Fibroblast of the conjunctiva (primary cell): ENCODE results near the gene TRIM52.
"Not testable (repeated sequence)": the region's sequence is repeated elsewhere in the genome, so short reads cannot be mapped to it uniquely, and the experiment has no call there.

ENCODE experiments used
- DNase-seq: peaks from one replicate; pipeline ENCODE4 v3.0.0-alpha.2; 2010; ENCODE audit warnings: low read depth

Gene TRIM52

GRCh38 chr5:181215997-181216989, 44.6 kb downstream of the TRIM52 start:
- no peak for DNase-seq

- not testable (repeated sequence) for DNase-seq
Observed at GRCh38 chr5:181214249-181214648, 46.7 kb downstream of the TRIM52 start.

- DNase-seq, result no peak
Observed at GRCh38 chr5:181212934-181213333, 48.0 kb downstream of the TRIM52 start.

DNA sequence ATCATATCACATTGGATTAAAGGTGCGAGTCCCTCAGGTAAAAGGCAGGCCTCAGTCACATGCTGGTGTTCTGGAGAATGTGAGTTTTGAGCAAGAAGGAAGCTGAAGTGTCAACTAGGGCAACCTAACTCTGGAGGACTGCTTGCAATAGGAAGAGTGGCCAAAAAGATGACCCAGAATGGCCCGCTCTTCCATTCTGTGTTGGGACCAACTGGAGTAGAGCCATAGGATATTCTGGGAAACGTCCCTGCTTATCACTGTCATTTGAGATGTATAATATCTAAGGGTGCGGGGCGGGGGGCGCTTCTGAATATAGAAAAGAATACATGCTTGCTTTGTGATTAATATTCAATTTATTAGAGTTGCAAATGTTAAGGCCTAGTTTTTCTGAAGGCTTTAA, 48.9 kb downstream of the TRIM52 start:
- no peak for DNase-seq

GRCh38 chr5:181211208-181211607, 49.7 kb downstream of the TRIM52 start:
- DNase-seq, result no peak

DNA sequence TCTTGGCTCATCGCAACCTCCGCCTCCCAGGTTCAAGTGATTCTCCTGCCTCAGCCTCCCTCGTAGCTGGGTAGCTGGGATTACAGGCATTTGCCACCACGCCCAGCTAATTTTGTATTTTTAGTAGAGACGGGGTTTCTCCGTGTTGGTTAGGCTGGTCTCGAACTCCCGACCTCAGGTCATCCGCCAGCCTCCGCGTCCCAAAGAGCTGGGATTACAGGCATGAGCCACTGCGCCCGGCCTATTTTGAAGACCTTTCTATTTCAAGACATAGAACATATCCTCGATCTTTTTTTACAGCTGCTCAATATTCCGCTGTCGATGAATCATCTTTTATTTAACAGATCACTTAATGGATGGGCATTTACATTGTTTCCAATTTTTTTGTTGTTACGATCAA, 50.2 kb downstream of the TRIM52 start:
- DNase-seq, result not testable (repeated sequence)

GRCh38 chr5:181210148-181210547, 50.8 kb downstream of the TRIM52 start:
- DNase-seq, result not testable (repeated sequence)

DNA sequence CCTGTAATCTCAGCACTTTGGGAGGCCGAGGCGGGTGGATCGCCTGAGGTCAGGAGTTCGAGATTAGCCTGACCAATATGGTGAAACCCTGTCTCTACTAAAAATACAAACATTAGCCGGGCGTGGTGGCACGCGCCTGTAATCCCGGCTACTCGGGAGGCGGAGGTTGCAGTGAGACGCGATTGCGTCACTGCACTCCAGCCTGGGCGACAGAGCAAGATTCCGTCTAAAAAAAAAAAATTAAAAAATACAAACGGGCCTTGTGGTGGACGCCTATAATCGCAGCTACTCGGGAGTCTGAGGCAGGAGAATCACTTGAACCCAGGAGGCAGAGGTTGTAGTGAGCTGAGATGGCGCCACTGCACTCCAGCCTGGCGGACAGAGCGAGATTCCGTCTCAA, 51.9 kb downstream of the TRIM52 start:
- DNase-seq, result not testable (repeated sequence)

DNA sequence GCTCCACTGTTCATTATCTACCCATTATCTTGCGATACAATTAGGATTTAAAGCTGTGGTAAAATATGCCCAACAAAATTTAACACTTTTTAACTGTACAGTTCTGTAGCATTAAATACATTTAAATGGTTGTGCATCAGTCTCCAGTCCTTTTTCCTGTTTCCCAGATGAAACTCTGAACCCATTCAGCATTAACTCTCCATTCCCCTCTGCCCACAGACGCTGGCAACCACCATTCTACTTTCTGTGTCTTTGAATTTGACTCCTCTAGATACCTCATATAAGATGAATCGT, 53.0 kb downstream of the TRIM52 start:
- no peak for DNase-seq

- peak; percentile 92 for DNase-seq
Observed at GRCh38 chr5:181207214-181207959, 53.6 kb downstream of the TRIM52 start.

DNA sequence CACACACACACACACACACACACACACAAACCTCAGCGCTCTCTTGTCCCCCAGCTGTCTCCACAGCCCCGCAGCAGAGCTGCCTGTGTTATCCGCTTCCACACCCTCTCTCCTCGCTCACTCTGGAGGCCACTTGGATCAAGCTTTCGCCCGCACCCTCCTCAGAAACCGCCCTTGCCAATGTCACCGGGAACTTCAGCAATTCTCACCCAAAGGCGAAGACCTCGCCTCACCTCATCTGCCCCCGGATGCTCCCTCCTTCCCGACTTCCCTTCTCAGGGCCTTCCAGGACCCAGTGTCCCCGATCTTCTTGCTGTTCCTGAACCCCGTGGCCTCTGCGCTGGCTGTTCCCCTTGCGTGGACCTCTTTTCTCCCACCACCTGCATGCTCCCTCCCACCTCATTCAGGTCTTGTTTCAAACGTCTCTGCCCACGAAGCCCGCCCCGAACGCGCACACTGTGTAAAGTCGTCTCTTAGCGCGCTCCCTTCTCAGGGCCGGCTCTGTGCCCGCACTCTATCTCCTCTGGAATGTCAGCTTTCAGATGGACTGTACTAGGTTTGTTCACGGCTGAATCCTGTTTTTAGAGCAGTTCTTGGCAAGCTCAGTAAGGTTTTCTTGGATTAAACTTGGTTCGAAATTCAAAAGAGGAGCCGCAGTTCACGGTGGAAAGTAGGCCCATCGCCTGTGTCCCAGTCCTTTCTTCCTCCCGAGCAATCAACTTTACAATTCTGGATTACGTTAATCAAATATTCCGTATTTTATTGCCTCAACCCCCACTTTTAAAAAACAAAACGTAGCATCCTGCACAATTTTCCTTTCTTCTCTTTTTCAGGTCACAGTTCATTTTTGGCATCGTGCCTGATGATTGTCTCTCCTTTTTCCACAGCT, 54.9 kb downstream of the TRIM52 start:
- no peak for DNase-seq
